Measurements from ENCODE around the gene SLC6A19.

DNA sequence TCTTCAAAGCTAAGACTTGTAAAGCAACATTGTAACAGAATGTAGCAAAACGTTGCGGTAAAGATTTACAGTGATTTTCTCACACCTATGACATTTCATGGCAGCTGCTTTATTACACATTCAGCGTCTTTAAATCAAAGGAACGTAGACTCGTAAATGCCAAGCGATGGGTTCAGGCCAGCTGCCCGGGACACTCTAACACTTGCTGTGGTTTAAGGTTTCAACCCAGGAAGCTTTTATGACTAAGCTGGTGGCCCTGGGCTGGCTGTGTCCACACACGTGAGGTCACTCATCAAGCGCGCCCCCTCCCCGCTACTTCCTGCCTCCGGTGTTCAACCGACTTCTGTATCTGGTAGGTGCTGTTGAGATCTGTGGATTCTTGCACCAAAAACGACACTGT, 26.3 kb downstream of the SLC6A19 start:
- TF ChIP-seq, protein P1, sequence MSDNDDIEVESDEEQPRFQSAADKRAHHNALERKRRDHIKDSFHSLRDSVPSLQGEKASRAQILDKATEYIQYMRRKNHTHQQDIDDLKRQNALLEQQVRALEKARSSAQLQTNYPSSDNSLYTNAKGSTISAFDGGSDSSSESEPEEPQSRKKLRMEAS (IDR thresholded peaks at IDR 0.05), result no peak
- TF ChIP-seq, protein P2, sequence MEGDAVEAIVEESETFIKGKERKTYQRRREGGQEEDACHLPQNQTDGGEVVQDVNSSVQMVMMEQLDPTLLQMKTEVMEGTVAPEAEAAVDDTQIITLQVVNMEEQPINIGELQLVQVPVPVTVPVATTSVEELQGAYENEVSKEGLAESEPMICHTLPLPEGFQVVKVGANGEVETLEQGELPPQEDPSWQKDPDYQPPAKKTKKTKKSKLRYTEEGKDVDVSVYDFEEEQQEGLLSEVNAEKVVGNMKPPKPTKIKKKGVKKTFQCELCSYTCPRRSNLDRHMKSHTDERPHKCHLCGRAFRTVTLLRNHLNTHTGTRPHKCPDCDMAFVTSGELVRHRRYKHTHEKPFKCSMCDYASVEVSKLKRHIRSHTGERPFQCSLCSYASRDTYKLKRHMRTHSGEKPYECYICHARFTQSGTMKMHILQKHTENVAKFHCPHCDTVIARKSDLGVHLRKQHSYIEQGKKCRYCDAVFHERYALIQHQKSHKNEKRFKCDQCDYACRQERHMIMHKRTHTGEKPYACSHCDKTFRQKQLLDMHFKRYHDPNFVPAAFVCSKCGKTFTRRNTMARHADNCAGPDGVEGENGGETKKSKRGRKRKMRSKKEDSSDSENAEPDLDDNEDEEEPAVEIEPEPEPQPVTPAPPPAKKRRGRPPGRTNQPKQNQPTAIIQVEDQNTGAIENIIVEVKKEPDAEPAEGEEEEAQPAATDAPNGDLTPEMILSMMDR (IDR thresholded peaks at IDR 0.05; ENCODE audit: low read depth, low read length, missing input control), result no peak
- TF ChIP-seq SP1 (IDR thresholded peaks at IDR 0.05) (no peak), EGR1 (IDR thresholded peaks at IDR 0.05; ENCODE audit: low read depth in 2 of 2) (no peak), RAD21 (IDR thresholded peaks at IDR 0.05) (no peak), RXRA (IDR thresholded peaks at IDR 0.05) (no peak), TAF1 (conservative IDR thresholded peaks at IDR 0.05) (no peak), YY1 (IDR thresholded peaks at IDR 0.05) (no peak), GABPA (IDR thresholded peaks at IDR 0.05 in 1 of 2, conservative IDR thresholded peaks at IDR 0.05 in 1 of 2) (no peak), FOXA1 (IDR thresholded peaks at IDR 0.05) (no peak)
- TF ChIP-seq, protein P3, sequence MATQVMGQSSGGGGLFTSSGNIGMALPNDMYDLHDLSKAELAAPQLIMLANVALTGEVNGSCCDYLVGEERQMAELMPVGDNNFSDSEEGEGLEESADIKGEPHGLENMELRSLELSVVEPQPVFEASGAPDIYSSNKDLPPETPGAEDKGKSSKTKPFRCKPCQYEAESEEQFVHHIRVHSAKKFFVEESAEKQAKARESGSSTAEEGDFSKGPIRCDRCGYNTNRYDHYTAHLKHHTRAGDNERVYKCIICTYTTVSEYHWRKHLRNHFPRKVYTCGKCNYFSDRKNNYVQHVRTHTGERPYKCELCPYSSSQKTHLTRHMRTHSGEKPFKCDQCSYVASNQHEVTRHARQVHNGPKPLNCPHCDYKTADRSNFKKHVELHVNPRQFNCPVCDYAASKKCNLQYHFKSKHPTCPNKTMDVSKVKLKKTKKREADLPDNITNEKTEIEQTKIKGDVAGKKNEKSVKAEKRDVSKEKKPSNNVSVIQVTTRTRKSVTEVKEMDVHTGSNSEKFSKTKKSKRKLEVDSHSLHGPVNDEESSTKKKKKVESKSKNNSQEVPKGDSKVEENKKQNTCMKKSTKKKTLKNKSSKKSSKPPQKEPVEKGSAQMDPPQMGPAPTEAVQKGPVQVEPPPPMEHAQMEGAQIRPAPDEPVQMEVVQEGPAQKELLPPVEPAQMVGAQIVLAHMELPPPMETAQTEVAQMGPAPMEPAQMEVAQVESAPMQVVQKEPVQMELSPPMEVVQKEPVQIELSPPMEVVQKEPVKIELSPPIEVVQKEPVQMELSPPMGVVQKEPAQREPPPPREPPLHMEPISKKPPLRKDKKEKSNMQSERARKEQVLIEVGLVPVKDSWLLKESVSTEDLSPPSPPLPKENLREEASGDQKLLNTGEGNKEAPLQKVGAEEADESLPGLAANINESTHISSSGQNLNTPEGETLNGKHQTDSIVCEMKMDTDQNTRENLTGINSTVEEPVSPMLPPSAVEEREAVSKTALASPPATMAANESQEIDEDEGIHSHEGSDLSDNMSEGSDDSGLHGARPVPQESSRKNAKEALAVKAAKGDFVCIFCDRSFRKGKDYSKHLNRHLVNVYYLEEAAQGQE (IDR thresholded peaks at IDR 0.05), result no peak
- TF ChIP-seq, protein P4, sequence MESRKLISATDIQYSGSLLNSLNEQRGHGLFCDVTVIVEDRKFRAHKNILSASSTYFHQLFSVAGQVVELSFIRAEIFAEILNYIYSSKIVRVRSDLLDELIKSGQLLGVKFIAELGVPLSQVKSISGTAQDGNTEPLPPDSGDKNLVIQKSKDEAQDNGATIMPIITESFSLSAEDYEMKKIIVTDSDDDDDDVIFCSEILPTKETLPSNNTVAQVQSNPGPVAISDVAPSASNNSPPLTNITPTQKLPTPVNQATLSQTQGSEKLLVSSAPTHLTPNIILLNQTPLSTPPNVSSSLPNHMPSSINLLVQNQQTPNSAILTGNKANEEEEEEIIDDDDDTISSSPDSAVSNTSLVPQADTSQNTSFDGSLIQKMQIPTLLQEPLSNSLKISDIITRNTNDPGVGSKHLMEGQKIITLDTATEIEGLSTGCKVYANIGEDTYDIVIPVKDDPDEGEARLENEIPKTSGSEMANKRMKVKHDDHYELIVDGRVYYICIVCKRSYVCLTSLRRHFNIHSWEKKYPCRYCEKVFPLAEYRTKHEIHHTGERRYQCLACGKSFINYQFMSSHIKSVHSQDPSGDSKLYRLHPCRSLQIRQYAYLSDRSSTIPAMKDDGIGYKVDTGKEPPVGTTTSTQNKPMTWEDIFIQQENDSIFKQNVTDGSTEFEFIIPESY (IDR thresholded peaks at IDR 0.05), result no peak
- TF ChIP-seq, protein P5, sequence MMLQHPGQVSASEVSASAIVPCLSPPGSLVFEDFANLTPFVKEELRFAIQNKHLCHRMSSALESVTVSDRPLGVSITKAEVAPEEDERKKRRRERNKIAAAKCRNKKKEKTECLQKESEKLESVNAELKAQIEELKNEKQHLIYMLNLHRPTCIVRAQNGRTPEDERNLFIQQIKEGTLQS (IDR thresholded peaks at IDR 0.05), result no peak
